Measurements from ENCODE around the gene MTPN. TPM values are rescaled to one million over a fixed set of nuclear protein-coding genes. Genes with fewer than 3 reads are reported as not detected.

MTPN gene
- total and polyA plus RNA-seq, 10 of the 15 experiments (the other 5 are each of a cell fraction or from before 2014, with no cell fraction given), result 38.7 to 146 (median 85.4) TPM

GRCh38 chr7:135977007-135977741 lies at the start of gene MTPN (continued):
- peak; percentile 93; the same call in 1 of the 2 replicates for TF ChIP-seq ZBTB40 (IDR thresholded peaks at IDR 0.05; ENCODE audit: borderline replicate concordance)

- CTCF ChIA-PET, result no interaction called here
- WGBS (ENCODE audit: insufficient coverage, insufficient replicate concordance, low lambda C conversion rate, missing lambda C conversion rate), result 59% methylated on average over 2 of the region's 2 CpGs
Measured at GRCh38 chr7:136026209-136026608, 49.0 kb upstream of the MTPN start.

More at GRCh38 chr7:136026209-136026608, 49.0 kb upstream of the MTPN start:
- Histone ChIP-seq H3K27ac (ENCODE audit: control insufficient read depth, insufficient read depth) (no peak overlapping the region), H3K27me3 (replicated peaks in 1 of 2; ENCODE audit: control insufficient read depth in 2 of 2, insufficient read depth in 2 of 2, low read length in 1 of 2) (no peaks in the 10 kb centered on the region), H3K4me1 (ENCODE audit: control insufficient read depth, insufficient read depth, low read length) (no peaks in the 10 kb centered on the region; the same call in 1 of the 2 replicates), H2AFZ (ENCODE audit: control insufficient read depth, low read depth, low read length) (no peak overlapping the region), H3K79me2 (ENCODE audit: control insufficient read depth, insufficient read depth, low read length) (no peaks in the 10 kb centered on the region), H3K36me3 (ENCODE audit: control insufficient read depth in 2 of 2, insufficient read depth in 2 of 2, low read length in 1 of 2) (no peaks in the 10 kb centered on the region), H3K9me3 (replicated peaks; ENCODE audit: control insufficient read depth, insufficient read depth, low read length) (no peaks in the 10 kb centered on the region), H3K9ac (ENCODE audit: control insufficient read depth, insufficient read depth, low read length) (no peak overlapping the region), H3K4me3 (no peak overlapping the region), H4K20me1 (ENCODE audit: control insufficient read depth, insufficient read depth) (no peaks in the 10 kb centered on the region), H3K4me2 (ENCODE audit: control insufficient read depth, insufficient read depth) (no peak overlapping the region)
- ChIA-PET SMC1A (ENCODE audit: uncharacterized antibody, unreplicated experiment) (interaction anchor here (0.8 kb wide), 1 partner anchor 8 kb away, joined by 3 read pairs; no protein-coding TSS in a partner anchor), RAD21 (ENCODE audit: unreplicated experiment) (no interaction called here), POLR2A (no interaction called here)
- ATAC-seq, result no peak
- TF ChIP-seq EED (IDR thresholded peaks at IDR 0.05; ENCODE audit: low read depth), result no peak
- TF ChIP-seq SREBF1 (IDR thresholded peaks at IDR 0.05; ENCODE audit: low read length), result no peak
- no peak for TF ChIP-seq E2F8 (IDR thresholded peaks at IDR 0.05; ENCODE audit: low read depth, partially characterized antibody)
- in situ Hi-C loops (cut with MboI) (no loop called here), intact Hi-C loops (cut with micrococcal nuclease; ENCODE audit: unreplicated experiment) (no loop called here)
- FAIRE-seq, result no peak
- BruUV-seq (replicated peaks), result no TSS peak
- DNase-seq (ENCODE audit: low read depth, low spot score), result no peak

Measured in GM12878 (cell line).